NCI-H2107 treated with DMSO at 0.1 percent for 48 hours (cell line): ENCODE results near the gene SLC35G3.
"Not testable (repeated sequence)": the region's sequence is repeated elsewhere in the genome, so short reads cannot be mapped to it uniquely, and the experiment has no call there.

Experiments
- DNase-seq: peaks from one replicate; lab custom pipeline; 2025; ENCODE audit not compliant: unreplicated experiment; lab: John Stamatoyannopoulos, UW

Gene SLC35G3

GRCh38 chr17:35167046-35167445 is 27.1 kb downstream of the SLC35G3 start:
- DNase-seq: no peak

- DNase-seq: no peak
These were observed 27.7 kb downstream of the SLC35G3 start for GRCh38 chr17:35166526-35166925.

GRCh38 chr17:35164716-35165115 is 29.5 kb downstream of the SLC35G3 start:
- no peak for DNase-seq

GRCh38 chr17:35163886-35164285 is 30.3 kb downstream of the SLC35G3 start:
- DNase-seq: no peak

- DNase-seq: no peak
These were observed 31.4 kb downstream of the SLC35G3 start for GRCh38 chr17:35162755-35163154.

GRCh38 chr17:35161281-35161761 is 32.9 kb downstream of the SLC35G3 start:
- no peak for DNase-seq

- no peak for DNase-seq
These were observed 33.6 kb downstream of the SLC35G3 start for GRCh38 chr17:35160354-35161201.

- DNase-seq: no peak
These were observed 34.3 kb downstream of the SLC35G3 start for GRCh38 chr17:35159940-35160339.

- DNase-seq: no peak
These were observed 38.9 kb downstream of the SLC35G3 start for GRCh38 chr17:35155246-35155645.

GRCh38 chr17:35154196-35155165 is 39.7 kb downstream of the SLC35G3 start:
- DNase-seq: no peak

- no peak for DNase-seq
These were observed 41.6 kb downstream of the SLC35G3 start for GRCh38 chr17:35152421-35153140.

GRCh38 chr17:35151080-35151479 is 43.1 kb downstream of the SLC35G3 start:
- not testable (repeated sequence) for DNase-seq

- no peak for DNase-seq
These were observed 44.3 kb downstream of the SLC35G3 start for GRCh38 chr17:35149941-35150340.

GRCh38 chr17:35148144-35148543 is 46.0 kb downstream of the SLC35G3 start:
- no peak for DNase-seq

GRCh38 chr17:35147375-35147905 is 46.8 kb downstream of the SLC35G3 start, which contains the start of gene UNC45B:
Gene UNC45B (plus strand): TSS chr17:35147817. CDS start chr17:35148264, 447 bp downstream.
- no peak for DNase-seq

GRCh38 chr17:35146214-35146833 is 47.9 kb downstream of the SLC35G3 start:
- DNase-seq: no peak

GRCh38 chr17:35144840-35145239 is 49.4 kb downstream of the SLC35G3 start:
- DNase-seq: no peak
